ENCODE results near the gene MST1. TPM values are rescaled to one million over a fixed set of nuclear protein-coding genes. Genes with fewer than 3 reads are reported as not detected.

The MST1 gene
- total RNA-seq, 2 experiments from 2014 or later: 12.5 to 24.2 TPM

- Histone ChIP-seq H3K9me2 (ENCODE audit: insufficient read depth, low read length) (no peaks in the 10 kb centered on the region), H3K36me3 (ENCODE audit: insufficient read depth, low read length) (no peaks in the 10 kb centered on the region), H2AFZ (ENCODE audit: low read length) (no peak overlapping the region), H3K4me3 (ENCODE audit: low read depth, low read length, poor library complexity, severe bottlenecking) (no peak overlapping the region), H3K4me1 (ENCODE audit: insufficient read depth, low read length, poor library complexity, severe bottlenecking) (no peaks in the 10 kb centered on the region), H3K4me2 (ENCODE audit: low read length) (no peak overlapping the region), H3K9me3 (ENCODE audit: low read length) (no peaks in the 10 kb centered on the region), H3K79me2 (ENCODE audit: insufficient read depth, low read depth, low read length) (no peaks in the 10 kb centered on the region), H3K27ac (ENCODE audit: low read depth, low read length, poor library complexity, severe bottlenecking) (no peak overlapping the region), H4K20me1 (ENCODE audit: insufficient read depth, low read length) (no peaks in the 10 kb centered on the region)
- ChIA-PET CTCF (ENCODE audit: unreplicated experiment) (no interaction called here), POLR2A (no interaction called here)
- TF ChIP-seq EZH2phosphoT487 (IDR thresholded peaks at IDR 0.05; ENCODE audit: borderline replicate concordance, low read depth, low read length) (no peak), CTCF (conservative IDR thresholded peaks at IDR 0.05; ENCODE audit: low read length) (no peak)
- intact Hi-C loops (cut with micrococcal nuclease; ENCODE audit: unreplicated experiment): no loop called here
- no TSS peak for BruUV-seq (replicated peaks)
- DNase-seq (ENCODE audit: low spot score): no peak
Measured at GRCh38 chr3:49662720-49663413, 26.4 kb downstream of the MST1 start.

GRCh38 chr3:49662021-49662420, 27.3 kb downstream of the MST1 start:
- H3K9me2 ChIP-seq (ENCODE audit: insufficient read depth, low read length): no peaks in the 10 kb centered on the region
- intact Hi-C loops (cut with micrococcal nuclease; ENCODE audit: unreplicated experiment): no loop called here
- no peak overlapping the region for H3K4me2 ChIP-seq (ENCODE audit: low read length)
- ChIA-PET POLR2A (no interaction called here), CTCF (ENCODE audit: unreplicated experiment) (no interaction called here)
- TF ChIP-seq CTCF (conservative IDR thresholded peaks at IDR 0.05; ENCODE audit: low read length): no peak
- no peak for TF ChIP-seq EZH2phosphoT487 (IDR thresholded peaks at IDR 0.05; ENCODE audit: borderline replicate concordance, low read depth, low read length)
- H3K9me3 ChIP-seq (ENCODE audit: low read length): no peaks in the 10 kb centered on the region
- no peaks in the 10 kb centered on the region for H4K20me1 ChIP-seq (ENCODE audit: insufficient read depth, low read length)
- H3K27ac ChIP-seq (ENCODE audit: low read depth, low read length, poor library complexity, severe bottlenecking): no peak overlapping the region
- BruUV-seq (replicated peaks): no TSS peak
- no peak for DNase-seq (ENCODE audit: low spot score)
- H2AFZ ChIP-seq (ENCODE audit: low read length): no peak overlapping the region
- no peaks in the 10 kb centered on the region for H3K4me1 ChIP-seq (ENCODE audit: insufficient read depth, low read length, poor library complexity, severe bottlenecking)
- no peak overlapping the region for H3K4me3 ChIP-seq (ENCODE audit: low read depth, low read length, poor library complexity, severe bottlenecking)
- no peaks in the 10 kb centered on the region for H3K79me2 ChIP-seq (ENCODE audit: insufficient read depth, low read depth, low read length)
- no peaks in the 10 kb centered on the region for H3K36me3 ChIP-seq (ENCODE audit: insufficient read depth, low read length)

- no peak overlapping the region for H3K27ac ChIP-seq (ENCODE audit: low read depth, low read length, poor library complexity, severe bottlenecking)
- no peaks in the 10 kb centered on the region for H3K4me1 ChIP-seq (ENCODE audit: insufficient read depth, low read length, poor library complexity, severe bottlenecking)
- H2AFZ ChIP-seq (ENCODE audit: low read length): no peak overlapping the region
- TF ChIP-seq CTCF (conservative IDR thresholded peaks at IDR 0.05; ENCODE audit: low read length): no peak
- TF ChIP-seq EZH2phosphoT487 (IDR thresholded peaks at IDR 0.05; ENCODE audit: borderline replicate concordance, low read depth, low read length): no peak
- H3K9me3 ChIP-seq (ENCODE audit: low read length): no peaks in the 10 kb centered on the region
- no peaks in the 10 kb centered on the region for H3K9me2 ChIP-seq (ENCODE audit: insufficient read depth, low read length)
- H3K79me2 ChIP-seq (ENCODE audit: insufficient read depth, low read depth, low read length): no peaks in the 10 kb centered on the region
- BruUV-seq (replicated peaks): no TSS peak
- no peak overlapping the region for H3K4me3 ChIP-seq (ENCODE audit: low read depth, low read length, poor library complexity, severe bottlenecking)
- ChIA-PET CTCF (ENCODE audit: unreplicated experiment) (no interaction called here), POLR2A (no interaction called here)
- intact Hi-C loops (cut with micrococcal nuclease; ENCODE audit: unreplicated experiment): no loop called here
- no peak overlapping the region for H3K4me2 ChIP-seq (ENCODE audit: low read length)
- DNase-seq (ENCODE audit: low spot score): no peak
- no peaks in the 10 kb centered on the region for H3K36me3 ChIP-seq (ENCODE audit: insufficient read depth, low read length)
- H4K20me1 ChIP-seq (ENCODE audit: insufficient read depth, low read length): no peaks in the 10 kb centered on the region
Measured at GRCh38 chr3:49661281-49661680, 28.0 kb downstream of the MST1 start.

All from OCI-LY7 (cell line).